Cardiac muscle cell (in vitro differentiated cells and primary cell): ENCODE results near the gene ZBTB32. TPM values are rescaled to one million over a fixed set of nuclear protein-coding genes. Genes with fewer than 3 reads are reported as not detected.
"Not testable (repeated sequence)": the region's sequence is repeated elsewhere in the genome, so short reads cannot be mapped to it uniquely, and the experiment has no call there.

Source experiments
- DNase-seq, 2 donors: peaks; one replicate each; pipeline versions ENCODE4 v3.0.0 to v3.0.0-alpha.2; 2010 to 2017; ENCODE audit warnings: low read depth in 1 of 2, low spot score in 1 of 2
- H3K27ac ChIP-seq: fragments of 200-600 bp; sonication (generic); 2 replicates; pipeline ENCODE4 v1.5.1; 2016
- H3K27me3 ChIP-seq: fragments of 200-600 bp; sonication (generic); 2 replicates; pipeline ENCODE4 v1.6.0; 2016; ENCODE audit warnings: control low read depth
- H3K36me3 ChIP-seq: fragments of 200-600 bp; sonication (generic); 2 replicates; pipeline ENCODE4 v1.5.1; 2016; ENCODE audit warnings: control low read depth
- H3K4me1 ChIP-seq: fragments of 200-600 bp; sonication (generic); 2 replicates; pipeline ENCODE4 v1.8.1; 2017; ENCODE audit warnings: low read depth, mild to moderate bottlenecking, mixed run types
- H3K4me3 ChIP-seq: fragments of 200-600 bp; sonication (generic); 2 replicates; pipeline ENCODE4 v1.5.1; 2016; ENCODE audit warnings: mild to moderate bottlenecking
- H3K9me3 ChIP-seq: fragments of 200-600 bp; sonication (generic); 2 replicates; pipeline ENCODE4 v1.5.1; 2017; ENCODE audit warnings: low read depth, mild to moderate bottlenecking, control low read depth
- CTCF ChIP-seq: IDR thresholded peaks from 2 replicates; pipeline ENCODE4 v1.5.1; 2012; ENCODE audit warnings: low read depth, mild to moderate bottlenecking, low read length
- polyA plus RNA-seq: library from polyadenylated mRNA; unstranded; fragments of >200 nt; fragmentation: Nextera tagmentation; extraction: Ambion mirVana; gene quantifications from 2 replicates; pipeline ENCODE4 v1.2.1, GENCODE V29; 2016
- total RNA-seq: library from RNA; depleted of rRNA; stranded (reverse); fragments of >200 nt; gene quantifications from 2 replicates; pipeline ENCODE4 v1.2.3, GENCODE V29; 2016

ZBTB32 gene
- total and polyA plus RNA-seq, 2 experiments from 2014 or later = 0.53 TPM; not detected in 1

- peaks cover 51% of the 10 kb centered on the region for H3K36me3 ChIP-seq
- no peak for TF ChIP-seq CTCF
- no peaks in the 10 kb centered on the region for H3K4me1 ChIP-seq
- no peak overlapping the region for H3K27ac ChIP-seq
- no peak for DNase-seq
- H3K9me3 ChIP-seq = no peaks in the 10 kb centered on the region
- no peaks in the 10 kb centered on the region for H3K27me3 ChIP-seq
- H3K4me3 ChIP-seq = no peak overlapping the region
These were observed 18.5 kb downstream of the ZBTB32 start for GRCh38 chr19:35722897-35723296.

- Histone ChIP-seq H3K4me3 (no peak overlapping the region), H3K36me3 (peaks cover 58% of the 10 kb centered on the region), H3K4me1 (no peaks in the 10 kb centered on the region), H3K9me3 (no peaks in the 10 kb centered on the region), H3K27ac (no peak overlapping the region), H3K27me3 (no peaks in the 10 kb centered on the region)
- no peak for DNase-seq
- TF ChIP-seq CTCF = no peak
These were observed 19.3 kb downstream of the ZBTB32 start for GRCh38 chr19:35723671-35724070.

GRCh38 chr19:35724132-35724531 is 19.8 kb downstream of the ZBTB32 start:
- peaks cover 62% of the 10 kb centered on the region for H3K36me3 ChIP-seq
- H3K27me3 ChIP-seq, H3K9me3 ChIP-seq, H3K4me1 ChIP-seq, DNase-seq, H3K4me3 ChIP-seq, H3K27ac ChIP-seq: not testable (repeated sequence)

- DNase-seq = no peak
- no peak for TF ChIP-seq CTCF
- Histone ChIP-seq H3K4me3 (no peak overlapping the region), H3K9me3 (no peaks in the 10 kb centered on the region), H3K36me3 (peaks cover 66% of the 10 kb centered on the region), H3K4me1 (no peaks in the 10 kb centered on the region), H3K27me3 (no peaks in the 10 kb centered on the region), H3K27ac (no peak overlapping the region)
These were observed 20.2 kb downstream of the ZBTB32 start for GRCh38 chr19:35724560-35724959.

GRCh38 chr19:35725216-35725861 is 21.0 kb downstream of the ZBTB32 start:
- Histone ChIP-seq H3K9me3 (no peaks in the 10 kb centered on the region), H3K27ac (no peak overlapping the region), H3K27me3 (no peaks in the 10 kb centered on the region), H3K4me3 (no peak overlapping the region), H3K4me1 (no peaks in the 10 kb centered on the region), H3K36me3 (peaks cover 72% of the 10 kb centered on the region)
- TF ChIP-seq CTCF = no peak
- no peak for DNase-seq

- peaks cover 77% of the 10 kb centered on the region for H3K36me3 ChIP-seq
- DNase-seq = no peak
- no peak for TF ChIP-seq CTCF
- H3K27ac ChIP-seq = no peak overlapping the region
- H3K9me3 ChIP-seq = no peaks in the 10 kb centered on the region
- H3K27me3 ChIP-seq = no peaks in the 10 kb centered on the region
- no peaks in the 10 kb centered on the region for H3K4me1 ChIP-seq
- no peak overlapping the region for H3K4me3 ChIP-seq
These were observed 22.9 kb downstream of the ZBTB32 start for GRCh38 chr19:35727053-35727955.
